HuH-7 (cell line): ENCODE data around the gene ABCB8.
"Not testable (repeated sequence)": the region's sequence is repeated elsewhere in the genome, so short reads cannot be mapped to it uniquely, and the experiment has no call there.

ENCODE experiments used
- DNase-seq: peaks from one replicate; pipeline ENCODE4 v3.0.0; 2011; ENCODE audit warnings: low spot score

ABCB8 gene

GRCh38 chr7:151014950-151015349 is 13.3 kb upstream of the ABCB8 start:
- DNase-seq = no peak

- DNase-seq = no peak
These were observed 12.3 kb upstream of the ABCB8 start for GRCh38 chr7:151015967-151016366.

- DNase-seq = no peak
These were observed 11.7 kb upstream of the ABCB8 start for GRCh38 chr7:151016505-151016904.

GRCh38 chr7:151016942-151017341 is 11.3 kb upstream of the ABCB8 start:
- no peak for DNase-seq

- no peak for DNase-seq
These were observed 10.8 kb upstream of the ABCB8 start for GRCh38 chr7:151017370-151017952.

GRCh38 chr7:151017953-151018420 is 10.3 kb upstream of the ABCB8 start:
- DNase-seq = peak; percentile 93

GRCh38 chr7:151018421-151019129 is 9.7 kb upstream of the ABCB8 start:
- no peak for DNase-seq

- DNase-seq = no peak
These were observed 9.2 kb upstream of the ABCB8 start for GRCh38 chr7:151019130-151019447.

- no peak for DNase-seq
These were observed 8.0 kb upstream of the ABCB8 start for GRCh38 chr7:151020231-151020630.

- no peak for DNase-seq
These were observed 5.0 kb upstream of the ABCB8 start for GRCh38 chr7:151023232-151023631.

GRCh38 chr7:151024435-151025056 is 3.7 kb upstream of the ABCB8 start, which contains the start of gene ATG9B:
Gene ATG9B (minus strand): TSS chr7:151024494. CDS start chr7:151024423, 71 bp downstream.
- DNase-seq = no peak

GRCh38 chr7:151025924-151026671 is 2.2 kb upstream of the ABCB8 start:
- no peak for DNase-seq

- not testable (repeated sequence) for DNase-seq
These were observed 1.2 kb upstream of the ABCB8 start for GRCh38 chr7:151026771-151027727.

GRCh38 chr7:151027728-151028130 is 521 bp upstream of the ABCB8 start:
- not testable (repeated sequence) for DNase-seq

- no peak for DNase-seq
These were observed 775 bp downstream of the ABCB8 start for GRCh38 chr7:151028948-151029501.

- DNase-seq = no peak
These were observed 2.8 kb downstream of the ABCB8 start for GRCh38 chr7:151031011-151031410.

GRCh38 chr7:151032936-151033863 is 5.0 kb downstream of the ABCB8 start:
- DNase-seq = no peak

- DNase-seq = no peak
These were observed 5.6 kb downstream of the ABCB8 start for GRCh38 chr7:151033864-151034249.

- no peak for DNase-seq
These were observed 6.2 kb downstream of the ABCB8 start for GRCh38 chr7:151034312-151035025.
